ENCODE data around the gene LTBP3.

The LTBP3 gene

GRCh38 chr11:65558002-65558929 is at the start of gene LTBP3:
Gene LTBP3, minus strand, starts transcription at chr11:65558359. Its CDS starts 400 bp downstream, at chr11:65557959.
- DNase-seq (ENCODE audit: low read depth): no peak

- no peak for DNase-seq (ENCODE audit: low read depth)
These were observed 48.9 kb upstream of the LTBP3 start for GRCh38 chr11:65606876-65607613.

- no peak for DNase-seq (ENCODE audit: low read depth)
These were observed 46.1 kb upstream of the LTBP3 start for GRCh38 chr11:65604258-65604657.

GRCh38 chr11:65599955-65600246 is 41.7 kb upstream of the LTBP3 start:
- DNase-seq (ENCODE audit: low read depth): no peak

- DNase-seq (ENCODE audit: low read depth): no peak
These were observed 41.2 kb upstream of the LTBP3 start for GRCh38 chr11:65599216-65599954.

- no peak for DNase-seq (ENCODE audit: low read depth)
These were observed 40.1 kb upstream of the LTBP3 start for GRCh38 chr11:65598258-65598699.

- no peak for DNase-seq (ENCODE audit: low read depth)
These were observed 38.4 kb upstream of the LTBP3 start for GRCh38 chr11:65596520-65596919.

GRCh38 chr11:65595543-65596281 is 37.6 kb upstream of the LTBP3 start, which contains the start of gene KCNK7:
Gene KCNK7, minus strand, starts transcription at chr11:65595800. Its CDS starts 28 bp downstream, at chr11:65595772.
- no peak for DNase-seq (ENCODE audit: low read depth)

GRCh38 chr11:65595131-65595530 is 37.0 kb upstream of the LTBP3 start:
- no peak for DNase-seq (ENCODE audit: low read depth)

- no peak for DNase-seq (ENCODE audit: low read depth)
These were observed 35.6 kb upstream of the LTBP3 start for GRCh38 chr11:65593518-65594414.

- DNase-seq (ENCODE audit: low read depth): no peak
These were observed 34.8 kb upstream of the LTBP3 start for GRCh38 chr11:65592858-65593517.

- no peak for DNase-seq (ENCODE audit: low read depth)
These were observed 34.0 kb upstream of the LTBP3 start for GRCh38 chr11:65591939-65592857.

- DNase-seq (ENCODE audit: low read depth): no peak
These were observed 32.1 kb upstream of the LTBP3 start for GRCh38 chr11:65590240-65590738.

GRCh38 chr11:65589444-65590239 is 31.5 kb upstream of the LTBP3 start:
- no peak for DNase-seq (ENCODE audit: low read depth)

GRCh38 chr11:65588199-65589054 is 30.3 kb upstream of the LTBP3 start:
- DNase-seq (ENCODE audit: low read depth): peak; percentile 63

GRCh38 chr11:65586676-65587075 is 28.5 kb upstream of the LTBP3 start:
- no peak for DNase-seq (ENCODE audit: low read depth)

- DNase-seq (ENCODE audit: low read depth): no peak
These were observed 28.1 kb upstream of the LTBP3 start for GRCh38 chr11:65586247-65586630.

Measured in activated T-cell treated with anti-CD3 and anti-CD28 coated beads for 24 hours (primary cell).